ENCODE results near the gene EWSR1. TPM values are rescaled to one million over a fixed set of nuclear protein-coding genes. Genes with fewer than 3 reads are reported as not detected.

The EWSR1 gene
- total RNA-seq, 1 donor from 2014 or later, result 186 TPM

- no peak for DNase-seq
Measured at GRCh38 chr22:29317827-29318454, 49.9 kb downstream of the EWSR1 start.

DNA sequence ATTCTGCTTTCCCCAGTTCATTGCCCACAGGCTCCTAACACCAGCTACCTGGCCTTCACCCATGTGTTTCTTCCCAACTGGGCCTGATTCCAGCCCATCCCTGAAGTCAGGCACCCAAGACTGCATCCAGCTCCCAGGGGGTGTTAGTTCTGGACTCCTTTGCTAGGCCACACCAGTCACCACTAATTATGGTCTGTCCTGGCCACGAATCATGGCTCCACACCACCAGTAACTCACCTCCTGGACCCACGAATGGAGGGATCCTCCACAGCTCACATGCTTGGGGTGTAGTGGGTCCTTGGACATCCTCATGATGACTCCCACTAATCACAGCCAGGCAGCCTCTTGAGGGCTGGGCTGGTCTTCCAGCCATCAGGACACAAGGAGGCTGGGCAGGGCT, 51.0 kb downstream of the EWSR1 start:
- no peak for DNase-seq

DNA sequence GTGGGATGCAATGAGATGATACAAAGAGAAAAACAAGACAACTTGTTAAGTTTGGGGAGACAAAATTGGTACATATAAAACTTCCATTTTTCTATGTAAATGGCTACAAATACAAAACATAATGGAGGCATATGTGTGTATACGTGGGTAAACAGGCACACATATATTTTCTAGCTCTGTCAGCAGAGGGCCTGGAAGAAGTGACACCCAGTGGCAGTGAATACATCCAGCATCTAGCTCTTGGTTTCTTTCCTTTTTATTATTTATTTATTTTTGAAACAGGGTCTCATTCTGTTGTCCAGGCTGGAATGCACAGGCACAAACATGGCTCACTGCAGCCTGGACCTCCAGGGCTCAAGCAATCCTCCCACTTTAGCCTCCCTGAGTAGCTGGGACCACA, 52.5 kb downstream of the EWSR1 start:
- DNase-seq, result no peak

- DNase-seq, result no peak
Measured at GRCh38 chr22:29323641-29324040, 55.6 kb downstream of the EWSR1 start.

DNA sequence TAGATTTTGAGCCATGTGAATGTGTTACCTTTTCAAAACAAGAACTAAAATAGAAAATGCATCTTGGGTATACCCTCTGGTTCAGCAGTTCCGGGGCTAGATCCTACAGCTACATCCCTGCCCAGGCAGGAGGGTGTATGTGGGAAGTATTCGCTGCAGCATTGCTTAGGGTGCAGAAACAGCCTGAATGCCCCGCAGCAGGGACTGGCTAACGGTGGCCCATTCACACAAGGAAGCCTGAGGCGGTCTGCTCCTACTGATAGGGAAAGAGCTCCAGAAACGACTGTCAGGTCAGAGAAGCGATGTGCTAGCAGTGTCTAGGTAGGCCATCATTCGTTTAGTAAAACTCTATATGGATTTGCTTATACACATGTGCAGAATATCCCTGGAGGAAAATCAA, 57.3 kb downstream of the EWSR1 start:
- no peak for DNase-seq

- DNase-seq, result no peak
Measured at GRCh38 chr22:29325785-29326315, 57.8 kb downstream of the EWSR1 start.

- no peak for DNase-seq
Measured at GRCh38 chr22:29326481-29326880, 58.4 kb downstream of the EWSR1 start.

- DNase-seq, result no peak
Measured at GRCh38 chr22:29327089-29327764, 59.2 kb downstream of the EWSR1 start.

DNA sequence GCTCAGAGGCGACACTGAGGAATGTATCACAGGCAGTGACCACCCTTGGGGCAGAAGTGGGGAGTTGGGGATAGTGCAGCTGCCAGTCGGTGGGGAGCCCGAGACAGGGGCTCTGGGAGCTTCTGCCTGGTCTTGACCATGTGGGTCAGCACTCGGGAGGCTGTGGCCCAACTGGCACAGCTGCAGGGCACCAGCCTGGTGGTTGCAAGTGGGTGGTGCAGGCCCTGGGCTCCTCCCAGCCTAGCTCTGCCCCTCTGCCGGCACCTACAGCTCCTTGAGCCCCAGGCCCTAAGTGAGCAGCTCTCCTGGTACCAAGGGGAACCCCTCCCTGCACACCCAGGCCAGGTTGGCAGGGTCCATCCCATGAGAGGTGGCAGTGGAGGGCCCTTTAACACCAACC, 60.0 kb downstream of the EWSR1 start:
- no peak for DNase-seq

DNA sequence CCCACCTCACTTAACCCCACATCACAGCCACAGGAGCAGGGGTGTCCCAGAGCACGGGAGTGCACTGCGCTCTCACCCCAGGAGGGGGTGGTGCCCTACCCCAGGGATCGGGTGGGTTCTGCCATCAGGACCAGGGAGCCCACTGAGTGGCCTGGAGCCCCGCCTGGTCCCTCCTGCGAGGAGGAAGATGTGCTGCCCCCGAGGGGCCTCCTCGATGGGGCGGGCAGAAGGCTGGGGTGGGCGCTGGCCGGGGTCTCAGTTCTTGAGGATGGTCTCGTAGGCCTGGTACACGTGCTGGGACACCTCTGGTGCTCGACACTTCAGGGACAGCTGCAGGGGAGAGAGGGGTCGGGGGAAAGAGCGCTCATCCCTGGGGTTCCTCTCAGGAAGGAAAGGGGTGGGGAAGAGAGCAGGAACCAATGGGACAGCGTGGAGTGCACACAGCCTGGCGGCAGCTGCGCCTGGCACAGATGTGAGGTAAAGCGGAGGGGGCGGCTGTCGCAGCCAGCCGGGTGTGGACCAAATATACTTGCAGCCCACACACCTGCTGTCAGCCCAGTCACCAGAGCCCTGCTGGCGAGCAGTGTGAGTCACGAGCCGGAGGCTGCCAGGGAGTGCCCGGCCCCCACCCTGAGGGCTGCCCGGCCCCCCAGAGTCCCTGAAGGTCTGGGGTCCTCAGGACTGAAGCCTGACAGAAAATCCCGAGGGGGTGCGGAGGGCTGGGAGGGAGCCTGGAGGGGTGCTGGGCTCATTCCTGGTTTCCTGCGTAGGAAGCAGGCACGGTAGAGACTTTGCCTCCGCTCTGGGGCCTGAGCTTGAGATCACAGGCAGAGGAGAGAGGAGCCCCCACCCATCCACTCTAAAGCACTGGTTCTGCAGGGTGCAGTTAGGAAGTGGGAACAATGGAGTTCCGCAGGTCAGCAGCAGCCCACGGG, 60.8 kb downstream of the EWSR1 start:
- peak; percentile 79 for DNase-seq

DNA sequence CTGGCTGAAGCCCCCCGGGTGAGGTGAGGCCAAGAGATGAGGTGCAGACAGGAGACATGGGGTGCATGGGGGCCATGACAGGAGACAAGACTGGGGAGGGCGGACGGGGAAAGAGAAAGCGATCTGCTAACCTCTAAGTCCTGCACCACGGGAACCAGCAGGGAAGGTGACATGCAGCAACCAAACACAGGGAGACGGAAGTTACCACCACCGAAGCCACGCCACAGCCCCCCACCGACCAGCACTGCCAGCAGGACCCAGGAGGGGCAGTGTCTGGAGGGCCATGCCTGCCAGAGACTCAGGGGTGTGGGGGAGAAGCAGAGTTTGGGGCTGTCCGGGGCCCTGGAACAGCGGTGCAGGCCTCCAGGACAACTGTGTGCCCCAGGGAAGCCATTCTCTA, 61.5 kb downstream of the EWSR1 start:
- no peak for DNase-seq

- no peak for DNase-seq
Measured at GRCh38 chr22:29330291-29330690, 62.2 kb downstream of the EWSR1 start.

GRCh38 chr22:29330753-29331152, 62.7 kb downstream of the EWSR1 start:
- DNase-seq, result peak; percentile 39

DNA sequence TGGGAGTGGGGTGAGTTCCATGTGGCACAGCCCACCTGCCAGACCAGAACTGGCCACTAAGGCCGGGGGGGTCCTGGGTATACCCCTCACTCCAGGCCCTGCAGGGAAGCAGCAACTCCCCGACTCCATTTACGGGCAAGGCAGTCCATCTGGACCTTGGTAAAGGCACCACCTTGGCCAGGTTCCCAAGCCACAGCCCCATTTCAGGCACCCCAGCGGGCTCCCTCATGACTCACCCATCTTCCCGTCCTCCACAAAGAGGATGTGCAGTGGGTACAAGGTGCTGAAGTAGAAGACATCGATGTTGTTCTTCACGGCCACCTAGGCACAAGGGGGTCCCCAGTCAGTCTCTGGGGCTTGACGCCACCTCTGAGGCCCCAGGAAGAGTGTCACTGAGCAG, 63.1 kb downstream of the EWSR1 start:
- no peak for DNase-seq

DNA sequence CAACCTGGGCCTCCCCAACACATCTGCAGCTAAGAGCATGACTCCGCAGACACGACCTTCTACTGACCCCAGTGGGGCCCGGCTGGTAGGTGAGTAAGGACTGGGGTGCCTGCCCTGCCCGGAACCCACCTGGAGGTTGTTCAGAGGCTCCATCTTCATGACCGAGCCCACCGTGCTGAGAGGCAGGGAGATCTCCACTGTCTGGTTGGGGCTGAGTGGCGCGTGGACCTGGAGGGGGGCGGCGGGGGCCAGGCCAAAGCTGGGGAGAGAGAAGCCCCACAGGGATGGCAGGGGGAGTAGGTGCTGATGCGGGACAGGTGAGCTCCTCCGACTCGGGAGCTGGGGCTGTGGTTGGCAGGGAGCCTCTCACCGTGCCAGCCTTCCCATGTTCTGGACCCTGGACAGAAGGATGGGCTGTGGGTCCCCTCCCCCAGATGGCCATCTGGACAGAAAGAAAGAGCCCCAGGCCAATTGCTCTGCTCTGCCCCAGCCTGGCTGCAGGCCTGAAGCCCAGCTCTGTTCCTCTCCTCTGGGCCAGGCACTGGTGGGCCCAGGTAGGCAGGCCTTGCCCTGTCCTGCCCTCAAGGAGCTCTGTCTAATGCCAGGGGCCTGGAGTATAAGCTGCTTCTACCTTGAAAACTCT, 63.7 kb downstream of the EWSR1 start:
- no peak for DNase-seq

DNA sequence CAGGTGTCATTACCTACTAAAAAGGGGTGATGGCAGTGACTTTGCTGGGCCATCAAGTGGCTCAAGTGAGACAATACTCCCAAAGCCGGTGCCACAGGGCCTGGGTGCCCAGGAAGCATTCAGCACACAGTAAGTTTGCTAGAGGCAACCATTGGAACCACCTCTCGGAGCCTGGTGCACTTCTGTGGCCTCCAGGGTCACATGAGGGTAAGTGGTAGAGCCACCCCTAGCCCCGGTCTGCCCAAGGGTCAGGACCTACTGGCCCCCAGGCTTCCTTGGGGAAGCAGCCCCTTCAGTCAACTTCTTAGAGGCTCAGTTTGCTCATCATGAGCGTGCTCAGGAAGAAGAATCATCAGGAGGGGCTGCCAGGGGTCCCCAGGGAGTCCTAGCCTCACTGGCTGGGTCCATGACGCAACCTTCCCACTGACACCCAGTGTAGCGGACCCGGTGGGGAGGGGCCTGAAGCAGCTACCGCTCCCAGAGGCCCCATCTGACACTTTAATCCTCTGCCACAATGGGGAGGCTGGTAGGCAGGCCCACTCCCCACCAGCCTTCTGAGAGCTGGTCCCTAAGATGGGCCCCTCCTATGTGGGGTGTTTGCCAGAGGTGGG, 64.9 kb downstream of the EWSR1 start:
- DNase-seq, result no peak

- DNase-seq, result no peak
Measured at GRCh38 chr22:29334148-29334547, 66.1 kb downstream of the EWSR1 start.

- peak; percentile 30 for DNase-seq
Measured at GRCh38 chr22:29334696-29335344, 66.8 kb downstream of the EWSR1 start.

- DNase-seq, result no peak
Measured at GRCh38 chr22:29335656-29336055, 67.6 kb downstream of the EWSR1 start.

DNA sequence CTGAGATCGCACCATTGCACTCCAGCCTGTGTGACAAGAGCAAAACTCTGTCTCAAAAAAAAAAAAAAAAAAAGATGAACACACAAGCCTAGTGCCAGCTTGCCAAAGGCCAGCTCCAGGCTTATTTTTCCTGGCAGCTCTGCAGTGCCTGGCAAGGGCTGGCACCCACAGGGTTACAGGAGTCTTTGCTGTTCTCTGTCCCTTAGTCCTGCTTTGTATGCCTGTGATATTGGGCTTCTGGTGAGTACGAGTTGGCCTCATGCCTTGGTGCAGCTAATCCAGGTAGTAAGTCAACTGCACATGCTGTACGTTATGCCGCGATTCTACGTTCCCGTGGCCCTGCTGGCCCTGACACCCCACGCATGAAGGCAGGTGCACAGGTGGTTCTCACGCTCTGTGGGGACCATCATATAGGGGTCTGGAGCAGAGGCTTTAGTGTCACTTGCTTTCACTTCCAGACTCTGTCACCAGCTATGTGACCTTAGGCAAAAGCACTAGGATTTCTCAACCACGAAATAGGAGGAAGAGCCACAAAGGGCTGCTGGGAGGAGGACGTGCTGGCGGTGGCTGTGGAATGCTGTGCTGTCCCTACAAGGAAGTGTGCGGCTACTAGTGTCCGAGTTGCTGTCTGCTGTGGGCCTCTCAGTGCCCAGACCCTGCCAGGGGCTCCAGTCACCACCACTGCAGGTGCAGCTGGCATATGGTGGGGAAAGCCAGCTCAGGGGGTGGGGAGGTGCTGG, 68.9 kb downstream of the EWSR1 start:
- DNase-seq, result no peak
